ENCODE measurements around the gene CCSER1.

The CCSER1 gene

GRCh38 chr4:90317785-90318184 lies 190.6 kb downstream of the CCSER1 start:
- DNase-seq (ENCODE audit: low spot score): no peak
- TF ChIP-seq CTCF (IDR thresholded peaks at IDR 0.05; ENCODE audit: extremely low read depth, missing control alignments): no peak

- no peak for DNase-seq (ENCODE audit: low spot score)
- TF ChIP-seq CTCF (IDR thresholded peaks at IDR 0.05; ENCODE audit: extremely low read depth, missing control alignments): no peak
Observed at GRCh38 chr4:90318193-90318592, 191.0 kb downstream of the CCSER1 start.

- no peak for TF ChIP-seq CTCF (IDR thresholded peaks at IDR 0.05; ENCODE audit: extremely low read depth, missing control alignments)
- DNase-seq (ENCODE audit: low spot score): no peak
Observed at GRCh38 chr4:90328558-90328957, 201.4 kb downstream of the CCSER1 start.

GRCh38 chr4:90330546-90330945 lies 203.4 kb downstream of the CCSER1 start:
- TF ChIP-seq CTCF (IDR thresholded peaks at IDR 0.05; ENCODE audit: extremely low read depth, missing control alignments): no peak
- DNase-seq (ENCODE audit: low spot score): no peak

- no peak for TF ChIP-seq CTCF (IDR thresholded peaks at IDR 0.05; ENCODE audit: extremely low read depth, missing control alignments)
- no peak for DNase-seq (ENCODE audit: low spot score)
Observed at GRCh38 chr4:90345549-90346215, 218.5 kb downstream of the CCSER1 start.

GRCh38 chr4:90349636-90350035 lies 222.4 kb downstream of the CCSER1 start:
- TF ChIP-seq CTCF (IDR thresholded peaks at IDR 0.05; ENCODE audit: extremely low read depth, missing control alignments): no peak
- no peak for DNase-seq (ENCODE audit: low spot score)

GRCh38 chr4:90357117-90357710 lies 230.0 kb downstream of the CCSER1 start:
- DNase-seq (ENCODE audit: low spot score): peak; percentile 9

More at GRCh38 chr4:90357117-90357710, 230.0 kb downstream of the CCSER1 start:
- no peak for TF ChIP-seq CTCF (IDR thresholded peaks at IDR 0.05; ENCODE audit: extremely low read depth, missing control alignments)
